ENCODE results near the gene ZNHIT2.

The ZNHIT2 gene

DNA sequence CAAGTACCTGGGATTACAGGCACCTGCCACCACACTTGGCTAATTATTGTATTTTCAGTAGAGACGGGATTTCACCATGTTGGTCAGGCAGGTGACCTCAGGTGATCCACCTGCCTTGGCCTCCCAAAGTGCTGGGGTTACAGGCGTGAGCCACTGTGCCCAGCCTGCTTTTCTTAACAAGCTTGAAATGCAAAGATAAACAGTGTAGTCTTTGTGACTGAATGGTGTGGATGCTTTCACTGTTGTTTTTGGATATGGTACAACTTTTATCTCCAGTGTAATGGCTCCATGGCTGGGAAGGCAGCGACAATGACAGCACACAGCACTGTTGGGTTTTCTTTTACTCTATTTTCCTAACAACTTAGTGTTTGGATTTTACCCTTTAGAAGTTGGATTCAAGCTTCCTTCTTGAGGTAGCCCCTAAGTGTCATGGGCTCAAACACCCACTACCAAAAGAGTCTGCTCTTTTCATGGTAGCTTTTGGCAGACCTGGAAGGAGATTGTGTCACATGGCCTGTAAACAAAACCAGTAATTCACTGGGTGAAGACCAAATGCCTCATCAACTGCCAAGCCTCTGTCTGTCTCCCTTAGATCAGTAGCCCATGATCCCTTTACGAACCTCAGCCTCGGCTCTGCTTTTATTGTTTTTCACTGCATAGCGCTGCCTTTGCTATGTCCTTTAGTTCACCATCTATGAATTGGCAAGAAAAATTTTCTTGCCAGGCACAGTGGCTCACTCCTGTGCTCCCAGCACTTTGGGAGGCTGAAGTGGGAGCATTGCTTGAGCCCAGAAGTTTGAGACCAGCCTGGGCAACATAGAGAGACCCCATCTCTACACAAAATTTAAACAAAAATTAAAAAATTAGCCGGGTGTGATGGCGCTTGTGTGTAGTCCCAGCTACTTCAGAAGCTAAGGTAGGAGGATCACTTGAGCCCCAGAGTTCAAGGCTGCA, 15.1 kb downstream of the ZNHIT2 start:
- DNase-seq: no peak

GRCh38 chr11:65100674-65101350, 16.7 kb downstream of the ZNHIT2 start:
- no peak for DNase-seq

- no peak for DNase-seq
Observed at GRCh38 chr11:65096926-65097325, 20.6 kb downstream of the ZNHIT2 start.

DNA sequence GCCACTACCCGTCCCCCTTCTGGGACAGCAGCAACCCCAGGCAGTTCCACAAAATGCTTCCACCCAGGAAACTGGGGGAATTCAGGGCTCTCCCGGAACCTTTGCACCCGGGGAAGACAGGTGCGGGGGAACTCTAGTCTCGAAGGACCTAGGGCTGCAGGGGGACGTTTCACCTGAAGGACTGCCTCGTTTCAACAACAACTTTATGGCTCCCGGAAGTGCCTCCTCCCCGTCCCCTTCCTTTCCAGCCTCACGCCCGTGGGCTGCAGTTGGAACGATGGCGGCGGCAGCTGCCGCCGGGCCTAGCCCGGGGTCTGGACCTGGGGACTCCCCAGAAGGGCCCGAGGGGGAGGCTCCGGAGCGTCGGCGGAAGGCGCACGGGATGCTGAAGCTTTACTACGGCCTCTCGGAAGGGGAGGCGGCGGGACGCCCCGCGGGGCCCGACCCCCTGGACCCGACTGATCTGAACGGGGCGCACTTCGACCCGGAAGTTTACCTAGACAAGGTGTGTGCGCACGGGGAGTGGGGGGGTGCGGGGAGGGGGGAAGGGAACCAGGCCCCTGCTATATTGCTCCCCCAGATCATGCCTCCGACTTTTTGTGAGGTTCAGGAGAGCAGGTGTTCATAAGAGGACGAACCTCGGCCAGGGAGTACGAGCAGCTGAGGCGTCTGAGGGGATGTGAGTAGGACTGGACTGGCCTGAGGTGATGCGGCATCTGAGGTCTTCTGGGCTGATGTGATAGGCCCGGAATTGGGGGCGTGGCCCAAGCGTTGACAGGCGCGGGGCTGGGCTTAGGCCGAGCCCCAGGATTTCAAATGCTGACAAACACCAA, 21.3 kb downstream of the ZNHIT2 start, which contains the start of gene VPS51:
TSS of gene VPS51 (plus strand) at position 241 of the 833 bp plus-strand sequence. CDS start at position 278, 37 bp downstream.
- peak; percentile 82 to 86 for DNase-seq

DNA sequence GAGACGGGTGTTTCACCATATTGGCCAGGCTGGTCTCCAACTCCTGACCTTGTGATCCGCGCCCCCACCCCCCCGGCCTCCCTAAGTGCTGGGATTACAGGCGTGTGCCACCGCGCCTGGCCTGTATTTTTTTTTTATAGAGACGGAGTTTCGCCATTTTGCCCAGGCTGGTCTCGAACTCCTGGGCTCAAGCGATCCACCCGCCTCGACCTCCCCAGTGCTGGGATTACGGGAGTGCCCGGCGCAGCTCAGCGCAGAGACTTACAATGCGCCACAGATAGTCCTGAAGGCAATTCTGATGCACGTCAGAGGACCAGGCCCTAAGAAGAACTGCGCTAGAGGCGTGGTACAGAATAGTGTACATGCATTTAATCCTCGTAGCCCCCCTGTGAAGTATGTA, 22.1 kb downstream of the ZNHIT2 start:
- no peak for DNase-seq

GRCh38 chr11:65090628-65091027, 26.9 kb downstream of the ZNHIT2 start:
- no peak for DNase-seq

DNA sequence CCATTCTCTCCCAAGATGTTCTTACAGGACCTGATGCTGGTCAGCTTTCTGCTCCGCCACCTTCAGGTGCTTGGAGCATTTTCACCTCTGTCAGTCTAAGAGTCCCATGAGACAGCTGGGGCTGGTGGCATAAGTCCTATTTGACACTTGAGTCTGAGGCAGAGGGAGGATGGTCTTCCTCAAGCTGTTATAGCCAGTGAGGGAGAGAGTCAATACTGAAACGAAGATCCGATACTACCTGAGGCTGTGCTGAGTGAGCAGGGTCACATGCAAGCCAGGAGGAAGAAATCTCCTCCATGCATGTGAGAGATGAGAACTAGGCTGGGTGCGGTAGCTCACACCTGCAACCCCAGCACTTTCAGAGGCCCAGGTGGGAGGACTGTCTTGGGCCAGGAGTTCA, 27.9 kb downstream of the ZNHIT2 start:
- no peak for DNase-seq

- no peak for DNase-seq
Observed at GRCh38 chr11:65087827-65088226, 29.7 kb downstream of the ZNHIT2 start.

GRCh38 chr11:65087216-65087615, 30.3 kb downstream of the ZNHIT2 start:
- no peak for DNase-seq

GRCh38 chr11:65086809-65087208, 30.7 kb downstream of the ZNHIT2 start:
- no peak for DNase-seq

GRCh38 chr11:65085446-65085845, 32.1 kb downstream of the ZNHIT2 start:
- no peak for DNase-seq

DNA sequence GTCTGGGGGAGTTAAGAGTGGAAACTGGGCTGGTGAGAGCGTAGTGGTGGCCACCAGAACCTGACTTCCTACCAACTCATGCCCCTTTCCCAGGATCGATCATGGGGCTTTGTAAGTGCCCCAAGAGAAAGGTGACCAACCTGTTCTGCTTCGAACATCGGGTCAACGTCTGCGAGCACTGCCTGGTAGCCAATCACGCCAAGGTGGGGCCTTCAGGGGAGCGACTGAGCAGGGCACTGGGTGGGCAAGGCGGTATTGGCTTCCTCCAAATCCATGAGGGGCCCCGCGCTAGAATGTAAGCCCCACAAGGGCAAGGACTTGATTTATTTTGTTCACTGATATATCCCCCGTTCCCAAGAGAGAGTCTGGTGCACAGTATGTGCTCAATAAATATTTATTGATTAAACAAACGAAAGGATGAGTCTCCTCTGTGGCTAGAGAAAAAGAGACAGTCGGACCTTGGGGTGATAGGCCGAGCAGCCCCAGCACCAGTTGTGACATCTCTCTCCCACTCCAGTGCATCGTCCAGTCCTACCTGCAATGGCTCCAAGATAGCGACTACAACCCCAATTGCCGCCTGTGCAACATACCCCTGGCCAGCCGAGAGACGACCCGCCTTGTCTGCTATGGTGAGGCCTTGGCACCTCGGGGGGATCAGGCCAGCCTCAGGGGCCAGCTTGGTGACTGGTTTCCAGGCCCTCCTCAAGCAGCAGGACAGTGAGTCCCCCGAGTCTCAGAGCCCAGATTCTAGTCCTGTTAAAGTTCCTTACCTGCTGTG, 32.7 kb downstream of the ZNHIT2 start:
- no peak for DNase-seq

- peak; percentile 84 to 86 for DNase-seq
Observed at GRCh38 chr11:65083834-65084597, 33.5 kb downstream of the ZNHIT2 start, which contains the start of the genes CDCA5 and ZFPL1. Gene CDCA5, minus strand, starts transcription at chr11:65084040. Its CDS starts 62 bp downstream, at chr11:65083978. Gene ZFPL1, plus strand, starts transcription at chr11:65084222. Its CDS starts 477 bp downstream, at chr11:65084699.

DNA sequence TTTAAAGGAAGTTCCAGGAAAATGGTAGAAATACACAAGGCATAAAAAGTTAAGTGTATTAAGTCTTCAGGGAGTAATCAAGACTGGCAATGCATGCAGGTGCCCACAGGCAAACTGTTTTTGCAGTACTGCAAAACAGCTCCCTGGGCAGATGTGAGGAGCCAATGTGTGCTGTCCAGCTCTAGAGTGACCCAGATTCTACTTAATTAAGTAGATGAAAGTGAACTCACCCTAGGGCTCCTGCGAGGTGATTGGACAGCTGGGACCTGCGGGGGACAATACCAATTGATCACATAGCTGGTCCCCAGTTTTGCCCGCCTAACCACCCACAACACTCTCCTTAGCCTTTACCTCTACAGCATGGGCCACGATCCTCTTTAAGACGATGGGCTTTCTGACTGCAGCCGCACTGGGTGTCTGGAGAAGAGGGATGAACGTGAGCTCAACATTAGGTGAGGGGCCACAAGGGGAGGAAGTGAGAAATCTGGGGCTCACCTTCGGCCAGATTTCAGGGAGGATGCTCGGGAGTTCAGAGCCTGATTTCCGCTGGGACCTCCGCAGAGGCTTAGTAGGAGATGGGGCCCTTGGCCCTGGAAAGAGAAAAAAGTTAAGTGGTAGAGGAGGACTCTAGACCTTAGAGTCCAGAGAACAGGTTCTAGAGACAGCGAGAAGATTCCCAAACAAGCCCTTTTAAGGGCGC, 34.2 kb downstream of the ZNHIT2 start:
- DNase-seq: no peak

GRCh38 chr11:65078786-65079342, 38.6 kb downstream of the ZNHIT2 start:
- DNase-seq: no peak

DNA sequence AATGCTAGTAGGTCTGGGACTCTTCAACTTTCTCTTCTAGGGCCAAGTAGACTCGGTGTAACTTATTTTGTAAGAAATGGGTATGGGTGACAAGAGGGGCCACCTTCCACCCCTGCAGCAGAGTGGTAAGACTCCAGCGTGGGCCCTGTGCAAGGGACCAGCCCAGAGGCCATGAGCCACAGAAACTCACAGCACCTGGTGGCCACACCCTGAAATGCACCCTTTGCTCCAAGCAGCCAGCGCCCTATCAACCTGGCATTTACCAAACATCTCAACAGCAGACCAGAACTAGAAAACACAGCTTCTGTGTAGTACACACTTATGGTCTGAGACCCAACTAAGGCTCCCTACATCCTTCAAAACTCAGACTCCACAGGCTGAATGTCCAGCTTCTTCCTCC, 39.4 kb downstream of the ZNHIT2 start:
- no peak for DNase-seq

DNA sequence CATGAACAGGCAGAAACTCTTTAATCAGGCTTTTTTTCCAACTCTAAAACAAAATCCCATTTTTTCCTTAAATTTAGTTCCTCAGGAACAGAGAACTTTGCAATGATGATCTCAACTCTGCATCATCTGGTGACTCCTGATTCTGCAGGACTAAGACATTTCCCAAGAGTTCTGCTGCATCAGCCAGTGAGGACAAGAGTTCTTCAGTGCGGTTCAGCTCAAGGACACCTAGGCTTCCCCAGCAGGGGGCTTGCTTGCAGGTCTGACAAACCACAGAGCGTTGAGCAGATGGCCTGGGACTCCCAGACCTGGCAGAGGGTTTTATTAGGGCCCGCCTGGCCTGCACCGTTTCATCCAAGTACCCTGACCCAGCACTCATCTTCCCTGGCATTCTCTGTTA, 40.0 kb downstream of the ZNHIT2 start:
- no peak for DNase-seq

- no peak for DNase-seq
Observed at GRCh38 chr11:65072631-65072966, 44.9 kb downstream of the ZNHIT2 start.

- no peak for DNase-seq
Observed at GRCh38 chr11:65071907-65072630, 45.4 kb downstream of the ZNHIT2 start.

GRCh38 chr11:65069217-65069616, 48.3 kb downstream of the ZNHIT2 start:
- no peak for DNase-seq

Data from NCI-H187 (cell line).